ENCODE results near the gene SUSD4. TPM values are rescaled to one million over a fixed set of nuclear protein-coding genes. Genes with fewer than 3 reads are reported as not detected.

The SUSD4 gene
- total RNA-seq, 1 donor from 2014 or later: 7.0 TPM

DNA sequence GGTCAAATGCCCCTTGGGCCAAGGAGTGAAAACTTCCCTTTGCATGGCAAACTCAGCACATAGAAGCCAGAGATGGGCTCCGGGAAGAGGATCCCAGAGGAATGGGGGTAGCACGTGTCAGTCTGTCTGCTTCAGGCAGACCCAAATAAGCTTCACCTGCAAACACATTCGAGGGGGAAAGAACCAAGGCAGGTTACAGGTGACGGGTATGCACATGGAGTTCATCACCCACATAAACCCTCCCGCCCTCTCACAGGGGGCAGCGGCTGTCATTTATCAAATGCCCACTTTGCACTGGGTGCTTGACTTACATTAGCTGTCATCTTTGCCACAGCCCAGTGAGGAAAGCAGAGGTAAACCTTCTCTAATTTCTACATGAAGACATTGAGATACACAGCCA, 147.9 kb downstream of the SUSD4 start:
- no peaks in the 10 kb centered on the region for H3K27me3 Mint-ChIP-seq
- peaks cover 6% of the 10 kb centered on the region for H3K4me1 Mint-ChIP-seq (ENCODE audit: unreplicated experiment)
- peaks cover 8% of the 10 kb centered on the region for H3K9me3 Mint-ChIP-seq
- no peak for DNase-seq (ENCODE audit: extremely low spot score, unreplicated experiment)
- no peaks in the 10 kb centered on the region for H3K36me3 Mint-ChIP-seq
- no peak overlapping the region for H3K4me3 Mint-ChIP-seq
- TF ChIP-seq, protein P1, sequence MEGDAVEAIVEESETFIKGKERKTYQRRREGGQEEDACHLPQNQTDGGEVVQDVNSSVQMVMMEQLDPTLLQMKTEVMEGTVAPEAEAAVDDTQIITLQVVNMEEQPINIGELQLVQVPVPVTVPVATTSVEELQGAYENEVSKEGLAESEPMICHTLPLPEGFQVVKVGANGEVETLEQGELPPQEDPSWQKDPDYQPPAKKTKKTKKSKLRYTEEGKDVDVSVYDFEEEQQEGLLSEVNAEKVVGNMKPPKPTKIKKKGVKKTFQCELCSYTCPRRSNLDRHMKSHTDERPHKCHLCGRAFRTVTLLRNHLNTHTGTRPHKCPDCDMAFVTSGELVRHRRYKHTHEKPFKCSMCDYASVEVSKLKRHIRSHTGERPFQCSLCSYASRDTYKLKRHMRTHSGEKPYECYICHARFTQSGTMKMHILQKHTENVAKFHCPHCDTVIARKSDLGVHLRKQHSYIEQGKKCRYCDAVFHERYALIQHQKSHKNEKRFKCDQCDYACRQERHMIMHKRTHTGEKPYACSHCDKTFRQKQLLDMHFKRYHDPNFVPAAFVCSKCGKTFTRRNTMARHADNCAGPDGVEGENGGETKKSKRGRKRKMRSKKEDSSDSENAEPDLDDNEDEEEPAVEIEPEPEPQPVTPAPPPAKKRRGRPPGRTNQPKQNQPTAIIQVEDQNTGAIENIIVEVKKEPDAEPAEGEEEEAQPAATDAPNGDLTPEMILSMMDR (conservative IDR thresholded peaks at IDR 0.05): no peak
- no peak overlapping the region for H3K27ac Mint-ChIP-seq

DNA sequence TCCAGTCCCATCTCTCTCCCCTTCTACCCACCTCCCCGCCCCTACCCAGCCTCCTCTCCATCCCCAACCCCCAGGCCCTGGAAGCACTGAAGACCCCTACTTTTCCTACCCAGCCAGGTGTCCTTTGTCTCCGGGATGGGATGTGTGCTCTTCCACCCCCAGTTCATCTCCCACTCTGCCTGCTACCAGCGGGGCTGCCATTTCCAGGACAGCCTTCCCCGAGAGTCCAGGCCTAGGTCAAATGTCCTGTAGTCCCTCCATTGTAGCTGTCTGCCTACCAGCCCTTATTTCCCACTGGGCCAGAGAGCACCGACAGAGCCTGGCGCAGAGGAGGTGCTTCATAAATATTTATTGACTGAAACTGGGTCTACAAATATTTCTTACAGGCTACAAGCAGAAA, 148.9 kb downstream of the SUSD4 start:
- H3K4me3 Mint-ChIP-seq: no peak overlapping the region
- H3K4me1 Mint-ChIP-seq (ENCODE audit: unreplicated experiment): peaks cover 6% of the 10 kb centered on the region
- peak; percentile 54 for DNase-seq (ENCODE audit: extremely low spot score, unreplicated experiment)
- H3K27ac Mint-ChIP-seq: no peak overlapping the region
- no peaks in the 10 kb centered on the region for H3K27me3 Mint-ChIP-seq
- H3K9me3 Mint-ChIP-seq: peaks cover 8% of the 10 kb centered on the region
- TF ChIP-seq, protein P1 (conservative IDR thresholded peaks at IDR 0.05): no peak
- no peaks in the 10 kb centered on the region for H3K36me3 Mint-ChIP-seq

DNA sequence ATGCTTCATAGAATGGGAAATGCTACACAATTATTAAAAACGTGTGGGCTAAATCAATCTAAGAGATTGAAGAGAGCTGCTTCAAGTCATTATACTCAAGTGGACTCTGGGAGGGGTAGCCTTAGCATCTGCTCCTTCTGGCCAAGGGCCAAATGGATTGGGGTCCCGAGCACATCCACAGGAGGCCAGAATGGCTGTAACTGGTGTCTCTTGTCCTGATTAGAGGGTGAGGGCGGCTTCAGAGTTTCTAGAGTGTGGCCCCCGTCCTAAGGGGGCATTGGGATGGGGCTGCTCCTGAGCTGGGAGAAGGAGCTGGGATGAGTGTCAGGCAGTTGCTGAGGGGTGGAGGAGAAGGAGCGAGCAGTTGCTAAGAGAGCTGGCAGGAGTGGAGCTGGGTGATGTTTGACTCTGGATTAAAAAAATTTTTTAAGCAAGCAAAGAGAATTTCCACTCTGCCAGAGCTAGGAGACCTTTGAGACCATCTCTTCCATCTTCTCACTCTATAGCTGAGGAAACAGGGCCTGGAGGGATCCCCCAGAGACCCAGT, 149.6 kb downstream of the SUSD4 start:
- TF ChIP-seq, protein P1 (conservative IDR thresholded peaks at IDR 0.05): no peak
- H3K27ac Mint-ChIP-seq: no peak overlapping the region
- peaks cover 8% of the 10 kb centered on the region for H3K9me3 Mint-ChIP-seq
- no peak overlapping the region for H3K4me3 Mint-ChIP-seq
- peaks cover 6% of the 10 kb centered on the region for H3K4me1 Mint-ChIP-seq (ENCODE audit: unreplicated experiment)
- no peaks in the 10 kb centered on the region for H3K27me3 Mint-ChIP-seq
- peak; percentile 54 for DNase-seq (ENCODE audit: extremely low spot score, unreplicated experiment)
- no peaks in the 10 kb centered on the region for H3K36me3 Mint-ChIP-seq

DNA sequence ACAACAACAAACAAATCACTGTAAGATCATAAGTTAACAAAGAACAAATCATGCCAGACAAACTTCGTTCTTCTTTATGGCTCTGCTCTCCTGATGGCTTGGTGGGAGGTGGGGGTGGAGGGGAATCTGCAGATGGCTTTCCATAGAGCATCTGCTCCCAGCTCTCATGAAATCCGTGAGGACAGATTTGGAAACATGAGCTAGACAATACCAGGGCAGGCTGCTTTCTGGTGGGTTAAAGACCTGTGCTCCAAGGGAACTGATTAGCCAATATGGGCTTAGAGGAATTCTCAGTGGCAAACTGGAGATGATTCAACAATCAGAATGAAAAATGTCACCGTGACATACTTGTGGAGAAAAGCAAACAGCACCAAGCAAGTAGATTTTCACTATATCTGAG, 151.5 kb downstream of the SUSD4 start:
- TF ChIP-seq, protein P1 (conservative IDR thresholded peaks at IDR 0.05): no peak
- Mint-ChIP-seq H3K4me3 (no peak overlapping the region), H3K4me1 (ENCODE audit: unreplicated experiment) (peaks cover 17% of the 10 kb centered on the region), H3K27ac (no peak overlapping the region), H3K27me3 (no peaks in the 10 kb centered on the region), H3K9me3 (no peaks in the 10 kb centered on the region), H3K36me3 (no peaks in the 10 kb centered on the region)
- no peak for DNase-seq (ENCODE audit: extremely low spot score, unreplicated experiment)

DNA sequence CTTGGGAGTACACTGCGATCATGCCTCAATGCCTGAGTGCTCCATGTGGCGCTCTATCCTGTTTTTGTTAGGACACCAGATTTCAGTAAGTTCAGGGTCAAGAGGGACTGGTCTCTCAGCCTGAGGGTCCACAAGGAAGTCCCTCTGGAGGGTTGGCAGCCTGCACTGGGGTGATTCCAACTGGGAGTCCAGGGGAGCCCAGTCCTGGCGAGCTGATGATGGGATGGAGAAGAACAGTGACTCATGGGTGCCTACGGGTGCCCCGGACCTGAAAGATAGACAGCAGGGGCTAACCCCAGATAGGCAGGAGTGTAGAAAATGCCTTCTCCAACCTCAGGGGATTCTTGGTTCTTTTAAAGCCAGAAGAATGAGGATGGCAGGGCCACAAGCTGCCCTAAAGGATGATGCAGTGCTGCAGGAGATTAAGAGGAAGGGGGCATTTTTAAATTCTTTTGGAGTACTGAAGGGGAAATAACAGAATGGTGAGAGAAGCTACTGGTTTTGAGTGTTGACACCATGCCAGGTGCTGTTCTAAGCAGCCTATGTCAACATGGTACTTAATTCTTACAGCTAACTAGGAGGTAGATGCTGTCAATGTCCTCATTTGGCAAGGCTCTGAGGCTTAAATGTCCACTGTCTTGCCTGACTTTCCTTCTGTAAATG, 152.5 kb downstream of the SUSD4 start:
- H3K9me3 Mint-ChIP-seq: no peaks in the 10 kb centered on the region
- H3K36me3 Mint-ChIP-seq: no peaks in the 10 kb centered on the region
- H3K4me3 Mint-ChIP-seq: no peak overlapping the region
- no peak for DNase-seq (ENCODE audit: extremely low spot score, unreplicated experiment)
- H3K27me3 Mint-ChIP-seq: no peaks in the 10 kb centered on the region
- H3K27ac Mint-ChIP-seq: no peak overlapping the region
- TF ChIP-seq, protein P1 (conservative IDR thresholded peaks at IDR 0.05): no peak
- peaks cover 14% of the 10 kb centered on the region for H3K4me1 Mint-ChIP-seq (ENCODE audit: unreplicated experiment)

Measured in type B pancreatic cell (in vitro differentiated cells).